ENCODE data around the gene RAB8B. TPM values are rescaled to one million over a fixed set of nuclear protein-coding genes. Genes with fewer than 3 reads are reported as not detected.

RAB8B gene
- polyA plus RNA-seq, 1 donor from 2014 or later: 87.1 TPM

GRCh38 chr15:63211549-63211948, 22.1 kb downstream of the RAB8B start:
- Histone ChIP-seq H3K4me2 (ENCODE audit: low read length) (no peak overlapping the region), H3K79me2 (replicated peaks; ENCODE audit: insufficient read depth, low read length) (peaks cover 74% of the 10 kb centered on the region), H3K9me2 (ENCODE audit: insufficient read depth, low read length) (no peaks in the 10 kb centered on the region)

More at GRCh38 chr15:63211549-63211948, 22.1 kb downstream of the RAB8B start:
- no peaks in the 10 kb centered on the region for H3F3A ChIP-seq (ENCODE audit: insufficient read depth, low read length, poor library complexity, severe bottlenecking)
- H3K4me3 ChIP-seq (ENCODE audit: low read length): no peak overlapping the region
- H3K9ac ChIP-seq (ENCODE audit: low read length): no peak overlapping the region
- no peaks in the 10 kb centered on the region for H3K9me3 ChIP-seq (ENCODE audit: low read length)
- no peak overlapping the region for H3K27ac ChIP-seq (ENCODE audit: low read length)
- no peaks in the 10 kb centered on the region for H3K36me3 ChIP-seq (ENCODE audit: insufficient read depth, low read length)
- H3K27me3 ChIP-seq (ENCODE audit: insufficient read depth, low read depth, low read length): no peaks in the 10 kb centered on the region
- no peak overlapping the region for H2AFZ ChIP-seq (ENCODE audit: low read depth, low read length)
- no peaks in the 10 kb centered on the region for H4K20me1 ChIP-seq (ENCODE audit: insufficient read depth)
- TF ChIP-seq EZH2 (IDR thresholded peaks at IDR 0.05; ENCODE audit: borderline replicate concordance, insufficient read depth, low read length, poor library complexity, severe bottlenecking) (no peak), TAF1 (IDR thresholded peaks at IDR 0.05; ENCODE audit: low read depth) (no peak), RAD21 (conservative IDR thresholded peaks at IDR 0.05) (no peak), EP300 (conservative IDR thresholded peaks at IDR 0.05; ENCODE audit: poor library complexity, severe bottlenecking) (no peak), MXI1 (conservative IDR thresholded peaks at IDR 0.05; ENCODE audit: poor library complexity, severe bottlenecking) (no peak), SMC3 (conservative IDR thresholded peaks at IDR 0.05; ENCODE audit: poor library complexity) (no peak), REST (IDR thresholded peaks at IDR 0.05; ENCODE audit: borderline replicate concordance) (no peak), POLR2AphosphoS5 (IDR thresholded peaks at IDR 0.05) (no peak), CTCF (IDR thresholded peaks at IDR 0.05; ENCODE audit: poor library complexity, severe bottlenecking) (no peak)

Measured in neural cell (in vitro differentiated cells).